Vagina (tissue), 2 donors: ENCODE results near the gene WFIKKN1.

ENCODE experiments used
- CTCF ChIP-seq, 3 experiments: fragments of 450-650 bp in 2 of 3; fragments of 200-600 bp in 1 of 3; sonication (generic) in 1 of 3; IDR thresholded peaks; one replicate each; pipeline ENCODE4 v1.5.1; 2017 to 2019; ENCODE audit warnings: antibody characterized with exemption in 3 of 3, mild to moderate bottlenecking in 2 of 3, moderate library complexity in 2 of 3
- POLR2A ChIP-seq, 2 donors: fragments of 450-650 bp; IDR thresholded peaks; one replicate each; pipeline ENCODE4 v1.6.1; 2017; ENCODE audit warnings: antibody characterized with exemption in 2 of 2, mild to moderate bottlenecking in 2 of 2, moderate library complexity in 2 of 2
- POLR2AphosphoS5 ChIP-seq, 2 donors: sonication (generic); formaldehyde crosslinking; IDR thresholded peaks; one replicate each; pipeline ENCODE4 v1.9.0; 2017; ENCODE audit warnings: antibody characterized with exemption in 2 of 2, mild to moderate bottlenecking in 2 of 2, low read depth in 1 of 2; ENCODE audit not compliant: insufficient read depth in 1 of 2

- peak in 1 of 2 donors; percentile 65 for TF ChIP-seq POLR2AphosphoS5 (IDR thresholded peaks at IDR 0.05; ENCODE audit: insufficient read depth in 1 of 2, low read depth in 1 of 2)
- TF ChIP-seq CTCF (IDR thresholded peaks at IDR 0.05): peak; percentile 79 to 92 (median 91)
- peak in 1 of 2 donors; percentile 46 for TF ChIP-seq POLR2A (IDR thresholded peaks at IDR 0.05)
These were observed 37.2 kb downstream of the WFIKKN1 start, which contains the start of gene RHOT2 for GRCh38 chr16:667780-668518.
